ENCODE measurements around the gene NUSAP1.
"Not testable (repeated sequence)": the region's sequence is repeated elsewhere in the genome, so short reads cannot be mapped to it uniquely, and the experiment has no call there.

The NUSAP1 gene

GRCh38 chr15:41354371-41354770 is 21.7 kb downstream of the NUSAP1 start:
- no peak overlapping the region for H3K27ac ChIP-seq
- TF ChIP-seq CTCF (conservative IDR thresholded peaks at IDR 0.05), result no peak

GRCh38 chr15:41367418-41367817 is 34.7 kb downstream of the NUSAP1 start:
- no peak for TF ChIP-seq CTCF (conservative IDR thresholded peaks at IDR 0.05)
- H3K27ac ChIP-seq, result no peak overlapping the region

- H3K27ac ChIP-seq, result no peak overlapping the region
- TF ChIP-seq CTCF (conservative IDR thresholded peaks at IDR 0.05), result no peak
Measured at GRCh38 chr15:41377978-41378377, 45.3 kb downstream of the NUSAP1 start.

GRCh38 chr15:41383974-41384749 is 51.5 kb downstream of the NUSAP1 start:
- H3K27ac ChIP-seq, result not testable (repeated sequence)

- TF ChIP-seq CTCF (conservative IDR thresholded peaks at IDR 0.05), result no peak
- no peak overlapping the region for H3K27ac ChIP-seq
Measured at GRCh38 chr15:41387646-41388045, 55.0 kb downstream of the NUSAP1 start.

GRCh38 chr15:41392659-41393058 is 60.0 kb downstream of the NUSAP1 start:
- H3K27ac ChIP-seq, result no peak overlapping the region

GRCh38 chr15:41394924-41395323 is 62.2 kb downstream of the NUSAP1 start:
- no peak for TF ChIP-seq CTCF (conservative IDR thresholded peaks at IDR 0.05)
- H3K27ac ChIP-seq, result no peak overlapping the region

More at GRCh38 chr15:41392659-41393058, 60.0 kb downstream of the NUSAP1 start:
- TF ChIP-seq CTCF (conservative IDR thresholded peaks at IDR 0.05), result no peak

- no peak for TF ChIP-seq CTCF (conservative IDR thresholded peaks at IDR 0.05)
- H3K27ac ChIP-seq, result no peak overlapping the region
Measured at GRCh38 chr15:41396111-41396510, 63.4 kb downstream of the NUSAP1 start.
